HK-2 (cell line): ENCODE results near the gene AGAP1.
A peak's percentile ranks its signal among the peaks of the same experiment; 100 is the strongest.

Experiments used
- DNase-seq: peaks from one replicate; pipeline ENCODE4 v3.0.0-alpha.2; 2018; ENCODE audit not compliant: unreplicated experiment

The AGAP1 gene

GRCh38 chr2:235810252-235810651, 316.4 kb downstream of the AGAP1 start:
- no peak for DNase-seq

GRCh38 chr2:235810846-235811245, 317.0 kb downstream of the AGAP1 start:
- DNase-seq, result no peak

- DNase-seq, result no peak
These were observed 317.8 kb downstream of the AGAP1 start for GRCh38 chr2:235811446-235812184.

GRCh38 chr2:235812185-235812665, 318.4 kb downstream of the AGAP1 start:
- DNase-seq, result no peak

GRCh38 chr2:235813398-235813797, 319.6 kb downstream of the AGAP1 start:
- no peak for DNase-seq

GRCh38 chr2:235820571-235820970, 326.7 kb downstream of the AGAP1 start:
- no peak for DNase-seq

- DNase-seq, result no peak
These were observed 330.5 kb downstream of the AGAP1 start for GRCh38 chr2:235824331-235824730.

GRCh38 chr2:235825946-235826345, 332.1 kb downstream of the AGAP1 start:
- DNase-seq, result no peak

GRCh38 chr2:235826826-235827225, 333.0 kb downstream of the AGAP1 start:
- DNase-seq, result no peak

- DNase-seq, result peak; percentile 35
These were observed 333.7 kb downstream of the AGAP1 start for GRCh38 chr2:235827585-235827992.

GRCh38 chr2:235829726-235830125, 335.9 kb downstream of the AGAP1 start:
- DNase-seq, result no peak

GRCh38 chr2:235831755-235832154, 337.9 kb downstream of the AGAP1 start:
- no peak for DNase-seq

GRCh38 chr2:235832941-235833340, 339.1 kb downstream of the AGAP1 start:
- no peak for DNase-seq

GRCh38 chr2:235833971-235834620, 340.3 kb downstream of the AGAP1 start:
- no peak for DNase-seq

GRCh38 chr2:235834781-235835180, 340.9 kb downstream of the AGAP1 start:
- no peak for DNase-seq

- no peak for DNase-seq
These were observed 342.0 kb downstream of the AGAP1 start for GRCh38 chr2:235835810-235836209.

- no peak for DNase-seq
These were observed 342.7 kb downstream of the AGAP1 start for GRCh38 chr2:235836491-235836911.

- no peak for DNase-seq
These were observed 345.4 kb downstream of the AGAP1 start for GRCh38 chr2:235839226-235839625.

GRCh38 chr2:235839974-235840373, 346.1 kb downstream of the AGAP1 start:
- no peak for DNase-seq

- no peak for DNase-seq
These were observed 348.0 kb downstream of the AGAP1 start for GRCh38 chr2:235841863-235842262.

GRCh38 chr2:235842941-235843340, 349.1 kb downstream of the AGAP1 start:
- no peak for DNase-seq

- no peak for DNase-seq
These were observed 349.9 kb downstream of the AGAP1 start for GRCh38 chr2:235843591-235844395.
